ENCODE data around the gene FAM78B.

Gene FAM78B

GRCh38 chr1:166133276-166133841, 33.4 kb downstream of the FAM78B start:
- TF ChIP-seq TCF12 (IDR thresholded peaks at IDR 0.05; ENCODE audit: low read depth) (no peak), TEAD4 (IDR thresholded peaks at IDR 0.05) (no peak), ZBTB7A (IDR thresholded peaks at IDR 0.05; ENCODE audit: low read depth) (no peak), REST (IDR thresholded peaks at IDR 0.05; ENCODE audit: low read depth) (no peak), NFIC (IDR thresholded peaks at IDR 0.05) (no peak), YY1 (IDR thresholded peaks at IDR 0.05; ENCODE audit: low read depth) (no peak), FOXM1 (IDR thresholded peaks at IDR 0.05; ENCODE audit: borderline replicate concordance, low read depth) (no peak), RAD21 (IDR thresholded peaks at IDR 0.05; ENCODE audit: low read depth) (peak; percentile 41)

GRCh38 chr1:166132496-166132895, 34.3 kb downstream of the FAM78B start:
- TF ChIP-seq USF1 (IDR thresholded peaks at IDR 0.05) (no peak), CEBPB (IDR thresholded peaks at IDR 0.05) (no peak), YY1 (IDR thresholded peaks at IDR 0.05; ENCODE audit: low read depth) (no peak)

GRCh38 chr1:166129006-166129405, 37.8 kb downstream of the FAM78B start:
- TF ChIP-seq TAF1 (IDR thresholded peaks at IDR 0.05; ENCODE audit: low read depth) (no peak), ZBTB7A (IDR thresholded peaks at IDR 0.05; ENCODE audit: low read depth) (no peak), NFIC (IDR thresholded peaks at IDR 0.05) (no peak), MAX (IDR thresholded peaks at IDR 0.05) (no peak), RAD21 (IDR thresholded peaks at IDR 0.05; ENCODE audit: low read depth) (no peak), TCF12 (IDR thresholded peaks at IDR 0.05; ENCODE audit: low read depth) (no peak), CREB1 (IDR thresholded peaks at IDR 0.05; ENCODE audit: low read depth) (no peak), CEBPB (IDR thresholded peaks at IDR 0.05) (no peak), EP300 (IDR thresholded peaks at IDR 0.05; ENCODE audit: borderline replicate concordance) (no peak), YY1 (IDR thresholded peaks at IDR 0.05; ENCODE audit: low read depth) (no peak), EGR1 (IDR thresholded peaks at IDR 0.05) (no peak), FOXM1 (IDR thresholded peaks at IDR 0.05; ENCODE audit: borderline replicate concordance, low read depth) (no peak), USF1 (IDR thresholded peaks at IDR 0.05) (no peak), TEAD4 (IDR thresholded peaks at IDR 0.05) (no peak), REST (IDR thresholded peaks at IDR 0.05; ENCODE audit: low read depth) (no peak)

GRCh38 chr1:166128195-166128594, 38.6 kb downstream of the FAM78B start:
- TF ChIP-seq MAX (IDR thresholded peaks at IDR 0.05): no peak
- TF ChIP-seq TAF1 (IDR thresholded peaks at IDR 0.05; ENCODE audit: low read depth): no peak
- no peak for TF ChIP-seq EP300 (IDR thresholded peaks at IDR 0.05; ENCODE audit: borderline replicate concordance)
- TF ChIP-seq TEAD4 (IDR thresholded peaks at IDR 0.05): no peak
- TF ChIP-seq CREB1 (IDR thresholded peaks at IDR 0.05; ENCODE audit: low read depth): no peak
- TF ChIP-seq TCF12 (IDR thresholded peaks at IDR 0.05; ENCODE audit: low read depth): no peak
- no peak for TF ChIP-seq REST (IDR thresholded peaks at IDR 0.05; ENCODE audit: low read depth)
- TF ChIP-seq EGR1 (IDR thresholded peaks at IDR 0.05): no peak
- TF ChIP-seq USF1 (IDR thresholded peaks at IDR 0.05): no peak
- TF ChIP-seq ZBTB7A (IDR thresholded peaks at IDR 0.05; ENCODE audit: low read depth): no peak
- no peak for TF ChIP-seq RAD21 (IDR thresholded peaks at IDR 0.05; ENCODE audit: low read depth)
- TF ChIP-seq CEBPB (IDR thresholded peaks at IDR 0.05): no peak
- TF ChIP-seq YY1 (IDR thresholded peaks at IDR 0.05; ENCODE audit: low read depth): no peak
- TF ChIP-seq FOXM1 (IDR thresholded peaks at IDR 0.05; ENCODE audit: borderline replicate concordance, low read depth): no peak
- TF ChIP-seq NFIC (IDR thresholded peaks at IDR 0.05): no peak

All from Ishikawa (cell line).